H1 (cell line): ENCODE data around the gene FBP1. TPM values are rescaled to one million over a fixed set of nuclear protein-coding genes. Genes with fewer than 3 reads are reported as not detected.

ENCODE experiments used
- CTCF ChIA-PET: fragments of 300-600 bp; sonication (Branson Sonifier 250); formaldehyde crosslinking; loops from one replicate; lab custom pipeline; 2021; ENCODE audit not compliant: partially characterized antibody; lab: Charles Lee
- POLR2A ChIA-PET: fragments of 300-600 bp; sonication (Branson Sonifier 250); formaldehyde crosslinking; loops from one replicate; lab custom pipeline; 2021; ENCODE audit warnings: inconsistent platforms; ENCODE audit not compliant: partially characterized antibody; lab: Charles Lee
- DNase-seq, 2 experiments: peaks; one replicate each; pipeline versions ENCODE4 v3.0.0 to v3.0.0-alpha.2; 2010 to 2022; ENCODE audit warnings: low spot score in 2 of 2, low read depth in 1 of 2, mixed read lengths in 1 of 2
- FAIRE-seq: peaks from 2 replicates; lab custom pipeline; 2011; peaks lifted over from hg19 to GRCh38; lab: Jason Lieb, UNC
- H2AFZ ChIP-seq: 2 replicates; pipeline ENCODE4 v1.8.1; 2012; ENCODE audit warnings: low read length, inconsistent platforms
- H2AK5ac ChIP-seq: 2 replicates; pipeline ENCODE4 v1.6.1; 2013; ENCODE audit warnings: low read depth, low read length
- H2BK120ac ChIP-seq: replicated peaks from 2 replicates; pipeline ENCODE3; 2013; ENCODE audit warnings: low read depth, low read length, inconsistent platforms
- H2BK12ac ChIP-seq: 2 replicates; pipeline ENCODE4 v1.6.1; 2013; ENCODE audit warnings: low read depth, low read length
- H2BK15ac ChIP-seq: 2 replicates; pipeline ENCODE4 v1.6.1; 2013; ENCODE audit warnings: low read length
- H2BK20ac ChIP-seq: 2 replicates; pipeline ENCODE4 v1.6.1; 2013; ENCODE audit warnings: low read length
- H2BK5ac ChIP-seq: 2 replicates; pipeline ENCODE4 v1.6.1; 2013; ENCODE audit warnings: low read depth, low read length
- H3K14ac ChIP-seq: 2 replicates; pipeline ENCODE4 v1.6.1; 2013; ENCODE audit warnings: inconsistent platforms; ENCODE audit not compliant: insufficient read length
- H3K18ac ChIP-seq: 2 replicates; pipeline ENCODE4 v1.6.1; 2013; ENCODE audit warnings: low read length; ENCODE audit errors: extremely low read depth
- H3K23ac ChIP-seq: 2 replicates; pipeline ENCODE4 v1.6.1; 2013; ENCODE audit warnings: inconsistent platforms; ENCODE audit not compliant: insufficient read length
- H3K23me2 ChIP-seq: 2 replicates; pipeline ENCODE4 v1.6.1; 2013; ENCODE audit warnings: low read depth, low read length
- H3K27ac ChIP-seq: 2 replicates; pipeline ENCODE4 v1.6.1; 2011; ENCODE audit warnings: low read depth, low read length, inconsistent platforms
- H3K27me3 ChIP-seq, 4 experiments: replicated peaks in 1 of 4; 1 replicate in 1 of 4; 2 replicates in 3 of 4; pipeline versions ENCODE4 v1.6.1 to v1.8.1; 2011 to 2013; ENCODE audit warnings: low read length in 3 of 4, mild to moderate bottlenecking in 3 of 4, inconsistent platforms in 2 of 4, mixed read lengths in 2 of 4, moderate library complexity in 1 of 4; ENCODE audit not compliant: control insufficient read depth in 3 of 4, insufficient read depth in 3 of 4; ENCODE audit errors: extremely low read depth in 1 of 4
- H3K36me3 ChIP-seq, 4 experiments: 2 replicates each; pipeline versions ENCODE4 v1.6.1 to v1.8.1; 2011 to 2013; ENCODE audit warnings: mild to moderate bottlenecking in 4 of 4, low read length in 3 of 4, moderate library complexity in 2 of 4, control low read depth in 1 of 4, inconsistent platforms in 1 of 4; ENCODE audit not compliant: insufficient read depth in 4 of 4, control insufficient read depth in 2 of 4
- H3K4ac ChIP-seq: replicated peaks from 2 replicates; pipeline ENCODE3; 2013; ENCODE audit warnings: low read length, low read depth, mixed read lengths, inconsistent platforms; ENCODE audit not compliant: insufficient read length
- H3K4me1 ChIP-seq, 4 experiments: replicated peaks in 1 of 4; 1 replicate in 1 of 4; 2 replicates in 3 of 4; pipeline versions ENCODE4 v1.6.1 to v1.8.1; 2011 to 2013; ENCODE audit warnings: low read length in 3 of 4, inconsistent platforms in 2 of 4, mixed read lengths in 1 of 4; ENCODE audit not compliant: insufficient read depth in 4 of 4, control insufficient read depth in 3 of 4
- H3K4me2 ChIP-seq, 2 experiments: 2 replicates each; pipeline versions ENCODE4 v1.6.1 to v1.8.1; 2011 to 2013; ENCODE audit warnings: low read depth in 2 of 2, low read length in 2 of 2, control low read depth in 1 of 2, inconsistent platforms in 1 of 2, mild to moderate bottlenecking in 1 of 2; ENCODE audit not compliant: insufficient read depth in 1 of 2
- H3K4me3 ChIP-seq, 4 experiments: fragments of 200-600, 300-600 bp in 1 of 4; sonication (generic), shearing (Covaris generic), sonication (Bioruptor Twin) in 1 of 4; 2 replicates each; pipeline versions ENCODE4 v1.5.1 to v1.8.1; 2011 to 2016; ENCODE audit warnings: low read length in 4 of 4, low read depth in 3 of 4, control low read depth in 2 of 4, inconsistent platforms in 2 of 4, mild to moderate bottlenecking in 2 of 4, mixed read lengths in 1 of 4, moderate library complexity in 1 of 4; ENCODE audit not compliant: insufficient read depth in 2 of 4; ENCODE audit errors: extremely low read depth in 1 of 4
- H3K56ac ChIP-seq: replicated peaks from 2 replicates; pipeline ENCODE3; 2013; ENCODE audit warnings: low read depth, mild to moderate bottlenecking, mixed read lengths, low read length, inconsistent platforms; ENCODE audit not compliant: insufficient read length
- H3K79me1 ChIP-seq: 2 replicates; pipeline ENCODE4 v1.6.1; 2013; ENCODE audit warnings: low read depth, low read length, control low read depth
- H3K79me2 ChIP-seq, 2 experiments: 2 replicates each; pipeline versions ENCODE4 v1.6.1 to v1.8.1; 2012 to 2013; ENCODE audit warnings: low read length in 2 of 2, mild to moderate bottlenecking in 2 of 2, inconsistent platforms in 1 of 2; ENCODE audit not compliant: insufficient read depth in 2 of 2, control insufficient read depth in 1 of 2
- H3K9ac ChIP-seq, 4 experiments: replicated peaks in 1 of 4; 1 replicate in 1 of 4; 2 replicates in 3 of 4; pipeline versions ENCODE4 v1.6.1 to v1.8.1; 2011 to 2013; ENCODE audit warnings: low read depth in 3 of 4, low read length in 3 of 4, control low read depth in 2 of 4, mild to moderate bottlenecking in 2 of 4, moderate library complexity in 2 of 4, inconsistent platforms in 1 of 4; ENCODE audit errors: extremely low read depth in 1 of 4
- H3K9me3 ChIP-seq, 2 experiments: 2 replicates each; pipeline versions ENCODE4 v1.6.1 to v1.8.1; 2012 to 2013; ENCODE audit warnings: mild to moderate bottlenecking in 2 of 2, moderate library complexity in 2 of 2, control low read depth in 1 of 2, inconsistent platforms in 1 of 2, low read depth in 1 of 2, low read length in 1 of 2, mixed read lengths in 1 of 2; ENCODE audit not compliant: insufficient read depth in 2 of 2
- H4K20me1 ChIP-seq, 2 experiments: replicated peaks in 1 of 2; 2 replicates each; pipeline versions ENCODE3 to v1.8.1; 2011 to 2013; ENCODE audit warnings: inconsistent platforms in 2 of 2, low read length in 2 of 2, mild to moderate bottlenecking in 1 of 2; ENCODE audit not compliant: insufficient read depth in 2 of 2, control insufficient read depth in 1 of 2
- H4K5ac ChIP-seq: 2 replicates; pipeline ENCODE4 v1.6.1; 2013; ENCODE audit warnings: low read length, low read depth, mixed read lengths, inconsistent platforms; ENCODE audit not compliant: insufficient read length
- H4K8ac ChIP-seq: 2 replicates; pipeline ENCODE4 v1.8.0; 2013; ENCODE audit warnings: mild to moderate bottlenecking, moderate library complexity, low read length, inconsistent platforms; ENCODE audit not compliant: insufficient read depth; ENCODE audit errors: extremely low read depth
- H4K91ac ChIP-seq: replicated peaks from 2 replicates; pipeline ENCODE3; 2013; ENCODE audit warnings: low read length, mixed read lengths, inconsistent platforms; ENCODE audit not compliant: insufficient read length
- ASH2L ChIP-seq: fragments of 200-600, 300-600 bp; sonication (generic); IDR thresholded peaks from one replicate; pipeline ENCODE4 v1.7.1; 2017; ENCODE audit warnings: low read length
- EZH2 ChIP-seq: fragments of 200-600 bp; sonication (generic); IDR thresholded peaks from 2 replicates; pipeline ENCODE4 v1.7.1; 2012; ENCODE audit warnings: low read depth, mild to moderate bottlenecking, moderate library complexity, low read length, inconsistent platforms; ENCODE audit not compliant: severe bottlenecking
- FOSL1 ChIP-seq: IDR thresholded peaks from 2 replicates; pipeline ENCODE4 v1.6.1; 2011; ENCODE audit warnings: mild to moderate bottlenecking, low read depth, low read length, moderate library complexity; ENCODE audit not compliant: insufficient read depth
- HDAC6 ChIP-seq: IDR thresholded peaks from one replicate; pipeline ENCODE4 v1.7.1; 2012; ENCODE audit warnings: low read depth, mild to moderate bottlenecking, inconsistent platforms, low read length, moderate library complexity
- SIN3A ChIP-seq, 2 experiments: IDR thresholded peaks in 1 of 2; conservative IDR thresholded peaks in 1 of 2; 2 replicates each; pipeline ENCODE4 v1.6.1; 2011 to 2012; ENCODE audit warnings: low read length in 2 of 2, improper control_type of control experiment in 1 of 2, low read depth in 1 of 2, mild to moderate bottlenecking in 1 of 2
- SUZ12 ChIP-seq: fragments of 200-600 bp; sonication (generic); IDR thresholded peaks from 2 replicates; pipeline ENCODE4 v1.6.1; 2012; ENCODE audit warnings: mild to moderate bottlenecking, inconsistent platforms, low read length, moderate library complexity, mixed read lengths
- TAF1 ChIP-seq: IDR thresholded peaks from 2 replicates; pipeline ENCODE4 v1.6.1; 2011; ENCODE audit warnings: mild to moderate bottlenecking, low read depth, low read length
- WGBS, 2 experiments: shearing (Covaris generic) in 1 of 2; methylation state at CpG; one replicate each; pipeline versions ENCODE4 v1.1.6 to v1.1.7; 2013 to 2015; ENCODE audit warnings: low lambda C conversion rate in 2 of 2, mixed read lengths in 2 of 2, inconsistent platforms in 1 of 2, low coverage in 1 of 2, missing lambda C conversion rate in 1 of 2; ENCODE audit not compliant: insufficient replicate concordance in 2 of 2, insufficient coverage in 1 of 2, insufficient read length in 1 of 2; ENCODE audit errors: extremely low coverage in 1 of 2, missing lambda C conversion rate in 1 of 2; 5-methylcytosine and 5-hydroxymethylcytosine counted together
- polyA plus RNA-seq, 7 experiments: library from polyadenylated mRNA; depleted of rRNA in 3 of 7; stranded (reverse) in 5 of 7; unstranded in 2 of 7; fragments of >200 nt in 5 of 7; fragments of 200-250 nt in 2 of 7; gene quantifications; 1 replicate in 5 of 7; 2 replicates in 1 of 7; 4 replicates in 1 of 7; pipeline versions ENCODE4 v1.2.1 to v1.2.3, GENCODE V29; 2011 to 2013; ENCODE audit warnings: missing spikeins in 2 of 7, mixed read lengths in 2 of 7
- total RNA-seq: library from RNA; stranded (reverse); fragmentation: NEBNext Ultra II Directional; extraction: Animal tissue kit (Norgen Biotek cat#: 25700); gene quantifications from 2 replicates; pipeline ENCODE4 v1.2.1, GENCODE V29; 2021
- TF ChIP-seq, protein P1 (sequence below): IDR thresholded peaks from 2 replicates; pipeline ENCODE4 v1.6.1; 2012; ENCODE audit warnings: inconsistent platforms

Gene FBP1
- total and polyA plus RNA-seq, 2 of the 8 experiments (the other 6 are each of a cell fraction or from before 2014, with no cell fraction given) = 1.0 to 4.1 TPM

DNA sequence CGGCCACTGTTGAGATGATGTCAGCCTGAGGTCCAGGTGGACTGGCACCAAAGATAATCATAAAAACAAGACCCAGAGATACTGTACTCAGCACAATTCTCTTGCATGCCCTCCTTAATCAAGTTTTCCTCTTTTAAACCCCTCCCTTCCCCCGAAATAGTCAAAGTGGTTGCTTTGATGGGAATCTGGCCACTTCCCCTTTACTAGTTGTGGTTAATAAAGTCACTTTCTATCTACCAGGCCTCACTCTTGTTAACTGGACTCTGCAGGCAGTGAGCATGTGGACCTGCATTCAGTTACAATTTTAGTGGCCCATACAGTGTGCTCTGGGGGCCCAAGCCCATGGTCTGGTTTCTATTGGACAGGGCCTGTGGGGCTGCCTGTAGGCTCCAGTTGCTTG lies 63.2 kb downstream of the FBP1 start:
- H3K56ac ChIP-seq = no peak overlapping the region
- no peaks in the 10 kb centered on the region for H4K20me1 ChIP-seq
- H3K18ac ChIP-seq = no peak overlapping the region
- no peak overlapping the region for H4K91ac ChIP-seq
- no peaks in the 10 kb centered on the region for H3K4me1 ChIP-seq
- WGBS, 2 experiments = 79% methylated on average over 2 of the region's 2 CpGs; no CpG with 5 or more reads in 1 of the 2 experiments
- H4K5ac ChIP-seq = no peak overlapping the region
- FAIRE-seq = no peak
- no peak overlapping the region for H2BK12ac ChIP-seq
- DNase-seq = peak in 1 of 2 experiments; percentile 27
- H2BK5ac ChIP-seq = no peak overlapping the region
- no peak overlapping the region for H3K9ac ChIP-seq
- no peaks in the 10 kb centered on the region for H3K79me2 ChIP-seq
- no peak overlapping the region for H3K14ac ChIP-seq
- no peaks in the 10 kb centered on the region for H3K79me1 ChIP-seq
- H3K23me2 ChIP-seq = no peaks in the 10 kb centered on the region
- H3K36me3 ChIP-seq = no peaks in the 10 kb centered on the region
- no peak overlapping the region for H3K27ac ChIP-seq
- no peak overlapping the region for H2AK5ac ChIP-seq
- H3K9me3 ChIP-seq = no peaks in the 10 kb centered on the region; a peak in 1 of 4 replicates
- no peak overlapping the region for H3K4me3 ChIP-seq
- peaks cover 0 to 2% (median 0%) of the 10 kb centered on the region in 4 experiments; a peak in 1 of 7 replicates for H3K27me3 ChIP-seq
- ChIA-PET CTCF (interaction anchor here (0.6 to 1.6 kb wide), 4 partner anchors 16 to 53 kb away, joined by 3 to 5 read pairs (median 4); no protein-coding TSS in a partner anchor), POLR2A (interaction anchor here (1.0 kb wide), 1 partner anchor 26 kb away, joined by 3 read pairs; no protein-coding TSS in a partner anchor)
- no peak overlapping the region for H3K4me2 ChIP-seq
- no peak overlapping the region for H4K8ac ChIP-seq
- no peak overlapping the region for H2BK15ac ChIP-seq
- H3K23ac ChIP-seq = no peak overlapping the region
- H2AFZ ChIP-seq = no peak overlapping the region
- H3K4ac ChIP-seq = no peak overlapping the region
- no peak overlapping the region for H2BK120ac ChIP-seq
- no peak overlapping the region for H2BK20ac ChIP-seq
- TF ChIP-seq SIN3A (conservative IDR thresholded peaks at IDR 0.05 in 1 of 2, IDR thresholded peaks at IDR 0.05 in 1 of 2; ENCODE audit: low read depth in 1 of 2, low read length in 2 of 2) (no peak), HDAC6 (no peak), EZH2 (no peak), FOSL1 (no peak), SUZ12 (no peak), TAF1 (no peak), ASH2L (no peak)
- TF ChIP-seq, protein P1, sequence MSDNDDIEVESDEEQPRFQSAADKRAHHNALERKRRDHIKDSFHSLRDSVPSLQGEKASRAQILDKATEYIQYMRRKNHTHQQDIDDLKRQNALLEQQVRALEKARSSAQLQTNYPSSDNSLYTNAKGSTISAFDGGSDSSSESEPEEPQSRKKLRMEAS = no peak
